ENCODE measurements around the gene SORCS1.

The SORCS1 gene

GRCh38 chr10:107141524-107142061 lies 22.9 kb downstream of the SORCS1 start:
- H3K9me3 ChIP-seq (ENCODE audit: insufficient read depth, low read length) = no peaks in the 10 kb centered on the region
- TF ChIP-seq CTCF (IDR thresholded peaks at IDR 0.05; ENCODE audit: insufficient read depth, low read length, poor library complexity, severe bottlenecking) = no peak
- no peak for TF ChIP-seq EZH2phosphoT487 (conservative IDR thresholded peaks at IDR 0.05; ENCODE audit: low read length)
- H3F3A ChIP-seq (ENCODE audit: insufficient read depth) = no peaks in the 10 kb centered on the region

GRCh38 chr10:107139237-107139636 lies 25.3 kb downstream of the SORCS1 start:
- Histone ChIP-seq H3K4me3 (ENCODE audit: insufficient read depth, low read length, poor library complexity, severe bottlenecking) (no peak overlapping the region), H3F3A (ENCODE audit: insufficient read depth) (no peaks in the 10 kb centered on the region), H2AFZ (ENCODE audit: low read depth, low read length, severe bottlenecking) (no peak overlapping the region), H3K9ac (ENCODE audit: low read length) (no peak overlapping the region), H3K27me3 (ENCODE audit: low read length) (no peaks in the 10 kb centered on the region), H3K27ac (ENCODE audit: low read depth, low read length) (no peak overlapping the region), H3K4me2 (ENCODE audit: low read depth, low read length, poor library complexity, severe bottlenecking) (no peak overlapping the region), H3K9me2 (replicated peaks; ENCODE audit: insufficient read depth, low read length) (no peaks in the 10 kb centered on the region), H3K79me2 (ENCODE audit: insufficient read depth, low read length) (no peaks in the 10 kb centered on the region), H4K20me1 (ENCODE audit: low read depth, low read length) (no peaks in the 10 kb centered on the region), H3K36me3 (ENCODE audit: low read length) (no peaks in the 10 kb centered on the region), H3K9me3 (ENCODE audit: insufficient read depth, low read length) (no peaks in the 10 kb centered on the region)
- TF ChIP-seq EZH2phosphoT487 (conservative IDR thresholded peaks at IDR 0.05; ENCODE audit: low read length) (no peak), CTCF (IDR thresholded peaks at IDR 0.05; ENCODE audit: insufficient read depth, low read length, poor library complexity, severe bottlenecking) (no peak)

More at GRCh38 chr10:107141524-107142061, 22.9 kb downstream of the SORCS1 start:
- Histone ChIP-seq H3K79me2 (ENCODE audit: insufficient read depth, low read length) (no peaks in the 10 kb centered on the region), H3K27me3 (ENCODE audit: low read length) (no peaks in the 10 kb centered on the region), H3K36me3 (ENCODE audit: low read length) (no peaks in the 10 kb centered on the region), H4K20me1 (ENCODE audit: low read depth, low read length) (no peaks in the 10 kb centered on the region), H3K4me2 (ENCODE audit: low read depth, low read length, poor library complexity, severe bottlenecking) (no peak overlapping the region), H3K9me2 (replicated peaks; ENCODE audit: insufficient read depth, low read length) (no peaks in the 10 kb centered on the region), H2AFZ (ENCODE audit: low read depth, low read length, severe bottlenecking) (no peak overlapping the region), H3K4me3 (ENCODE audit: insufficient read depth, low read length, poor library complexity, severe bottlenecking) (no peak overlapping the region), H3K27ac (ENCODE audit: low read depth, low read length) (no peak overlapping the region), H3K9ac (ENCODE audit: low read length) (no peak overlapping the region)

GRCh38 chr10:107133656-107134055 lies 30.9 kb downstream of the SORCS1 start:
- TF ChIP-seq CTCF (IDR thresholded peaks at IDR 0.05; ENCODE audit: insufficient read depth, low read length, poor library complexity, severe bottlenecking) (no peak), EZH2phosphoT487 (conservative IDR thresholded peaks at IDR 0.05; ENCODE audit: low read length) (no peak)
- no peaks in the 10 kb centered on the region for H3K36me3 ChIP-seq (ENCODE audit: low read length)

More at GRCh38 chr10:107133656-107134055, 30.9 kb downstream of the SORCS1 start:
- Histone ChIP-seq H3K4me3 (ENCODE audit: insufficient read depth, low read length, poor library complexity, severe bottlenecking) (no peak overlapping the region), H3K27ac (ENCODE audit: low read depth, low read length) (no peak overlapping the region), H3K4me2 (ENCODE audit: low read depth, low read length, poor library complexity, severe bottlenecking) (no peak overlapping the region), H4K20me1 (ENCODE audit: low read depth, low read length) (no peaks in the 10 kb centered on the region), H3F3A (ENCODE audit: insufficient read depth) (no peaks in the 10 kb centered on the region), H2AFZ (ENCODE audit: low read depth, low read length, severe bottlenecking) (no peak overlapping the region), H3K9me3 (ENCODE audit: insufficient read depth, low read length) (no peaks in the 10 kb centered on the region), H3K9me2 (replicated peaks; ENCODE audit: insufficient read depth, low read length) (no peaks in the 10 kb centered on the region), H3K79me2 (ENCODE audit: insufficient read depth, low read length) (no peaks in the 10 kb centered on the region), H3K9ac (ENCODE audit: low read length) (no peak overlapping the region), H3K27me3 (ENCODE audit: low read length) (no peaks in the 10 kb centered on the region)
